ENCODE measurements around the gene MYCBP2. TPM values are rescaled to one million over a fixed set of nuclear protein-coding genes. Genes with fewer than 3 reads are reported as not detected.

MYCBP2 gene
- polyA plus RNA-seq, 1 of the 3 experiments (the other 2 are of a cell fraction) = 18.5 TPM

- ChIA-PET CTCF (no interaction called here), POLR2A (no interaction called here)
- H4K20me1 ChIP-seq (ENCODE audit: insufficient read depth) = no peaks in the 10 kb centered on the region
Measured at GRCh38 chr13:77373502-77373901, 46.6 kb upstream of the MYCBP2 start.

GRCh38 chr13:77372275-77372674 is 45.4 kb upstream of the MYCBP2 start:
- H2AFZ ChIP-seq (ENCODE audit: low read depth) = no peak overlapping the region
- no peak overlapping the region for H3K9ac ChIP-seq
- H3K9me3 ChIP-seq = no peaks in the 10 kb centered on the region
- no peak for DNase-seq
- no peaks in the 10 kb centered on the region for H4K20me1 ChIP-seq (ENCODE audit: insufficient read depth)
- no peaks in the 10 kb centered on the region for H3K27me3 ChIP-seq (ENCODE audit: insufficient read depth)
- no peak overlapping the region for H3K27ac ChIP-seq (ENCODE audit: low read depth in 2 of 2, low read length in 1 of 2)
- ChIA-PET POLR2A (no interaction called here), CTCF (no interaction called here)
- no peak overlapping the region for H3K4me3 ChIP-seq (ENCODE audit: low read depth in 2 of 2, low read length in 1 of 2)
- H3K4me2 ChIP-seq = no peak overlapping the region
- no peaks in the 10 kb centered on the region for H3K4me1 ChIP-seq (ENCODE audit: control insufficient read depth in 1 of 2, insufficient read depth in 2 of 2, low read depth in 1 of 2, low read length in 1 of 2)
- H3K9me2 ChIP-seq = no peaks in the 10 kb centered on the region
- H3K79me2 ChIP-seq (ENCODE audit: insufficient read depth) = no peaks in the 10 kb centered on the region
- TF ChIP-seq SMC3 (IDR thresholded peaks at IDR 0.05; ENCODE audit: low read depth, low read length) = no peak
- no peak for TF ChIP-seq MXI1 (IDR thresholded peaks at IDR 0.05; ENCODE audit: low read depth, low read length)
- no peak for TF ChIP-seq PBX3 (IDR thresholded peaks at IDR 0.05)
- TF ChIP-seq SIN3A (IDR thresholded peaks at IDR 0.05; ENCODE audit: borderline replicate concordance, low read depth, low read length) = no peak
- no peak for TF ChIP-seq CTCF (IDR thresholded peaks at IDR 0.05)
- TF ChIP-seq EZH2phosphoT487 (IDR thresholded peaks at IDR 0.05; ENCODE audit: borderline replicate concordance, low read depth) = no peak
- no peak for TF ChIP-seq CHD2 (IDR thresholded peaks at IDR 0.05; ENCODE audit: low read length, partially characterized antibody)
- no peak for TF ChIP-seq MEF2A (IDR thresholded peaks at IDR 0.05; ENCODE audit: borderline replicate concordance, low read depth)
- no peak for TF ChIP-seq FOSL2 (IDR thresholded peaks at IDR 0.05; ENCODE audit: borderline replicate concordance, low read depth)
- TF ChIP-seq GABPA (IDR thresholded peaks at IDR 0.05; ENCODE audit: low read depth) = no peak
- no peak for TF ChIP-seq NRF1 (IDR thresholded peaks at IDR 0.05; ENCODE audit: low read depth, low read length)
- TF ChIP-seq RFX5 (IDR thresholded peaks at IDR 0.05; ENCODE audit: low read length) = no peak
- H3F3A ChIP-seq (replicated peaks; ENCODE audit: insufficient read depth) = no peaks in the 10 kb centered on the region
- H3K36me3 ChIP-seq (replicated peaks in 1 of 2; ENCODE audit: control insufficient read depth in 1 of 2, insufficient read depth in 2 of 2, low read length in 1 of 2) = no peaks in the 10 kb centered on the region
- 83% methylated on average over 1 of the region's 1 CpG for WGBS (ENCODE audit: low lambda C conversion rate)

More at GRCh38 chr13:77373502-77373901, 46.6 kb upstream of the MYCBP2 start:
- 15% methylated on average over 1 of the region's 1 CpG for WGBS (ENCODE audit: low lambda C conversion rate)
- H3K27me3 ChIP-seq (ENCODE audit: insufficient read depth) = no peaks in the 10 kb centered on the region
- H3F3A ChIP-seq (replicated peaks; ENCODE audit: insufficient read depth) = no peaks in the 10 kb centered on the region
- no peak overlapping the region for H3K4me3 ChIP-seq (ENCODE audit: low read depth in 2 of 2, low read length in 1 of 2)
- TF ChIP-seq TAF1 (IDR thresholded peaks at IDR 0.05; ENCODE audit: borderline replicate concordance, low read depth, low read length) = no peak
- no peak for DNase-seq
- H3K36me3 ChIP-seq (replicated peaks in 1 of 2; ENCODE audit: control insufficient read depth in 1 of 2, insufficient read depth in 2 of 2, low read length in 1 of 2) = no peaks in the 10 kb centered on the region
- no peak overlapping the region for H3K9ac ChIP-seq
- no peak overlapping the region for H3K27ac ChIP-seq (ENCODE audit: low read depth in 2 of 2, low read length in 1 of 2)
- no peak overlapping the region for H3K4me2 ChIP-seq
- H3K79me2 ChIP-seq (ENCODE audit: insufficient read depth) = no peaks in the 10 kb centered on the region
- H3K9me2 ChIP-seq = no peaks in the 10 kb centered on the region
- no peaks in the 10 kb centered on the region for H3K4me1 ChIP-seq (ENCODE audit: control insufficient read depth in 1 of 2, insufficient read depth in 2 of 2, low read depth in 1 of 2, low read length in 1 of 2)
- H3K9me3 ChIP-seq = no peaks in the 10 kb centered on the region
- H2AFZ ChIP-seq (ENCODE audit: low read depth) = no peak overlapping the region
